Measurements from ENCODE around the gene HMCN2.

HMCN2 gene

DNA sequence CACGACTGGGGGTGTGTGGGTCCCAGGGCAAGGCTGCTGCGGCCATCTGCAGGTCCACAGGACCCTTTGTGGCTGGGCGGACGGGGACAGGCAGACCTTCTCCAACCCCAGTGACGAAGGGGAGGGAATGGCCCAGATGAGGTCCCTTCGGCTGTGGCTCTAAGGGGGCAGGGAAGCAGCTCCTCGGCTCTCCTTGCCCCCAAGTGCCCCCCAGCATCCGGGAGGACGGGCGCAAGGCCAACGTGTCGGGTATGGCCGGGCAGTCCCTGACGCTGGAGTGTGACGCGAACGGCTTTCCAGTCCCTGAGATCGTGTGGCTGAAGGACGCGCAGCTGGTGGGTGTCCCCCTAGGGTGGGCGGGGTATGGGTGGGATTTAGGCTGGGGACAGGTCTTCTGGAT is 82.8 kb downstream of the HMCN2 start:
- no peaks in the 10 kb centered on the region for H3K27me3 ChIP-seq (ENCODE audit: control insufficient read depth, insufficient read depth, low read length)
- no peak overlapping the region for H3K27ac ChIP-seq (ENCODE audit: low read depth, low read length)
- H3K4me1 ChIP-seq (ENCODE audit: control insufficient read depth, insufficient read depth, low read length) = no peaks in the 10 kb centered on the region; the same call in 1 of the 2 replicates
- H3K9me3 ChIP-seq (ENCODE audit: control insufficient read depth, insufficient read depth, low read length) = no peaks in the 10 kb centered on the region
- H3K4me3 ChIP-seq (ENCODE audit: low read depth, low read length) = no peak overlapping the region
- H3K36me3 ChIP-seq (ENCODE audit: control insufficient read depth, insufficient read depth, low read length) = no peaks in the 10 kb centered on the region
- no peak overlapping the region for H3K9ac ChIP-seq (ENCODE audit: low read depth, low read length)

DNA sequence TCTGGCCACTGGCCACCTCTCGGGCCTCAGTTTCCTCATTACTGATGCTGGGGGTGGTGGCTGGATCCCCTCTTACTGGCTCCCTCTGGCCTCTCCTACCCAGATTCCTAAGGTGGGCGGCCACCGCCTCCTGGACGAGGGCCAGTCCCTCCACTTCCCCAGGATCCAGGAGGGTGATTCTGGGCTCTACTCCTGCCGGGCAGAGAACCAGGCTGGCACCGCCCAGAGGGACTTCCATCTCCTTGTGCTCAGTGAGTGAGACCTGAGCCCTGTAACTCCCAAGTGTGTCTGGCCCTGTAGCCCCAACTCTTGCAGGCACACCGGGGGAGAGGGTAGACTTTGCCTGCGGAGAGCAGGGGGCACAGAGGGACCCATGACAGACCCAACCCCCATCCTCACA is 83.3 kb downstream of the HMCN2 start:
- no peaks in the 10 kb centered on the region; the same call in 1 of the 2 replicates for H3K4me1 ChIP-seq (ENCODE audit: control insufficient read depth, insufficient read depth, low read length)

DNA sequence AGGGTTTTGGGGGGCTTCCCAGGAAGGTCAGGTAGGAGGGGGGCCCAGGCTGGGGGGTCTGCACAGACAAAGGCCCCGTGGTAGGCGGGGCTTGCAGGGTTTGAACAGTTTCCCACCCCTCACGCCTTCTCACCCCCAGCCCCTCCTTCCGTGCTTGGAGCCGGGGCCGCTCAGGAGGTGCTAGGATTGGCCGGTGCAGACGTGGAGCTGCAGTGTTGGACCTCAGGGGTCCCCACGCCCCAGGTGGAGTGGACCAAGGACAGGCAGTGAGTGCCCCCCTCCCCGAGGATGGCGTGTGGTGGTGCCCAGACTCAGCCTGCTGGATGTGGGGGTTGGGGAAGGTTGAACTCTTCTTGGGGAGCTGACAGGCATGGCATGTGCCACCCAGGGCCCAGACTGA is 83.8 kb downstream of the HMCN2 start:
- Histone ChIP-seq H3K4me1 (ENCODE audit: control insufficient read depth, insufficient read depth, low read length) (no peaks in the 10 kb centered on the region; the same call in 1 of the 2 replicates), H3K36me3 (ENCODE audit: control insufficient read depth, insufficient read depth, low read length) (no peaks in the 10 kb centered on the region), H3K27me3 (ENCODE audit: control insufficient read depth, insufficient read depth, low read length) (no peaks in the 10 kb centered on the region), H3K27ac (ENCODE audit: low read depth, low read length) (no peak overlapping the region), H3K9ac (ENCODE audit: low read depth, low read length) (no peak overlapping the region), H3K9me3 (ENCODE audit: control insufficient read depth, insufficient read depth, low read length) (no peaks in the 10 kb centered on the region), H3K4me3 (ENCODE audit: low read depth, low read length) (no peak overlapping the region)

More for the DNA sequence above, 83.3 kb downstream of the HMCN2 start:
- H3K27me3 ChIP-seq (ENCODE audit: control insufficient read depth, insufficient read depth, low read length) = no peaks in the 10 kb centered on the region
- no peak overlapping the region for H3K9ac ChIP-seq (ENCODE audit: low read depth, low read length)
- no peak overlapping the region for H3K4me3 ChIP-seq (ENCODE audit: low read depth, low read length)
- no peaks in the 10 kb centered on the region for H3K36me3 ChIP-seq (ENCODE audit: control insufficient read depth, insufficient read depth, low read length)
- H3K27ac ChIP-seq (ENCODE audit: low read depth, low read length) = no peak overlapping the region
- no peaks in the 10 kb centered on the region for H3K9me3 ChIP-seq (ENCODE audit: control insufficient read depth, insufficient read depth, low read length)

DNA sequence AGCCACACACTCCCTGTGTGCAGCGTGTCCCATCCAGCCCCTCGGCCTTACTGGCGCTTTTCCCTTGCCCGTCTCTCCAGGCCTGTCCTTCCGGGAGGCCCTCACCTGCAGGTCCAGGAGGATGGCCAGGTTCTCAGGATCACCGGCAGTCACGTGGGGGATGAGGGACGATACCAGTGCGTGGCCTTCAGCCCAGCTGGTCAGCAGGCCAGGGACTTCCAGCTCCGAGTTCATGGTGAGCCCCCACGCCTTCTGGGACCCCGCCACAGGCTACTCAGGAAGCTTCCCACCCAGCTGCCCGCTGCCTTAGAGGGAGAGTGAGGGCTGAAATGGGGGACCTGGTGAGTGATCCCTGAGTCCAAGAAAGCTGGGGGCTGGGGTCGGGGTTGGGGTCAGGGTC is 85.8 kb downstream of the HMCN2 start:
- Histone ChIP-seq H3K9ac (ENCODE audit: low read depth, low read length) (no peak overlapping the region), H3K27me3 (ENCODE audit: control insufficient read depth, insufficient read depth, low read length) (no peaks in the 10 kb centered on the region), H3K27ac (ENCODE audit: low read depth, low read length) (no peak overlapping the region), H3K4me3 (ENCODE audit: low read depth, low read length) (no peak overlapping the region), H3K9me3 (ENCODE audit: control insufficient read depth, insufficient read depth, low read length) (no peaks in the 10 kb centered on the region), H3K4me1 (ENCODE audit: control insufficient read depth, insufficient read depth, low read length) (no peaks in the 10 kb centered on the region), H3K36me3 (ENCODE audit: control insufficient read depth, insufficient read depth, low read length) (no peaks in the 10 kb centered on the region)

DNA sequence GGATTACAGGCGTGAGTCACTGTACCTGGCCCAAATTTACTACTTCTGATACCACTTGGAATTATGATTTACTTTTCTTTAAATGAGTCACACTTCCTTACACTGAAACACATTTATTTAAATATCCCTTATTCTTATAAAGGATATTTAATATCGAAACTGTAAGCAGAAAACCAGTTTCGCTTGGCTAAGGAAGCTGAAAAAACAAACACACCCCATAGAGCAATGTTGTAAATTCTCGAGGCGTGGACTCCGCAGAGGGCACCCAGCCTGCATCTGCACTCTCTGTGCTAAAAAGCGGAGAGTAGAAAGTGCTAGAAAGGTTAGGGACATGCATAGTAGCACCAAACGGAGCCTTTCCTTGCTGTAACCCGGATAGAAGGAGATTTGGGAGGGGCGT is 86.5 kb downstream of the HMCN2 start:
- no peak overlapping the region for H3K27ac ChIP-seq (ENCODE audit: low read depth, low read length)
- no peaks in the 10 kb centered on the region for H3K9me3 ChIP-seq (ENCODE audit: control insufficient read depth, insufficient read depth, low read length)
- H3K4me3 ChIP-seq (ENCODE audit: low read depth, low read length) = no peak overlapping the region
- no peak overlapping the region for H3K9ac ChIP-seq (ENCODE audit: low read depth, low read length)
- no peaks in the 10 kb centered on the region for H3K36me3 ChIP-seq (ENCODE audit: control insufficient read depth, insufficient read depth, low read length)
- no peaks in the 10 kb centered on the region for H3K4me1 ChIP-seq (ENCODE audit: control insufficient read depth, insufficient read depth, low read length)
- H3K27me3 ChIP-seq (ENCODE audit: control insufficient read depth, insufficient read depth, low read length) = no peaks in the 10 kb centered on the region

DNA sequence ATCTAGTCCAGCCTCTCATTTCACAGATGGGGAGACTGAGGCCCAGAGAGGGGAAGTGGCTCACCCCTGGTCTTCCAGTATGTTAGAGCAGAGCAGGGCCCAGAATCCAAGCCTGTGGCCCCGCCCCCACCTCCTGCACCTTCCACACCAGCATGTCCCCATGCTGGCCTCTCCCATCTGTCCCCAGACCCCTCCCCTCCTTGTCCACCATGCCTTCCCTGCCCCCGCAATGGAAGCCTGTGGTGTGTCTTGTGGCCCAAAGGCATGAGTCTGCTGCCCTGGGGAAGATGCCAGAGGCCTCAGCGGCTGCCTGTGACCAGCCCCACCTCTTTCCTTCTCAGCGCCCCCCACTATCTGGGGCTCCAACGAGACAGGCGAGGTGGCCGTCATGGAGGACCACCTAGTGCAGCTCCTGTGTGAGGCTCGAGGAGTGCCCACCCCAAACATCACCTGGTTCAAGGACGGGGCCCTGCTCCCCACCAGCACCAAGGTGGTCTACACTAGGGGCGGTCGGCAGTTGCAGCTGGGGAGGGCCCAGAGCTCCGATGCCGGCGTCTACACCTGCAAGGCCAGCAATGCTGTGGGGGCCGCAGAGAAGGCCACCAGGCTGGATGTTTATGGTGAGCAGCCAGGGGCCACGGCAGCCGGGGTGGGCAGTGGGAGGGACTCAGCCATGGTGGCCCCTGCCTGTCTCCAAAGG is 87.2 kb downstream of the HMCN2 start:
- Histone ChIP-seq H3K4me3 (ENCODE audit: low read depth, low read length) (no peak overlapping the region), H3K36me3 (ENCODE audit: control insufficient read depth, insufficient read depth, low read length) (no peaks in the 10 kb centered on the region), H3K27me3 (ENCODE audit: control insufficient read depth, insufficient read depth, low read length) (no peaks in the 10 kb centered on the region), H3K4me1 (ENCODE audit: control insufficient read depth, insufficient read depth, low read length) (no peaks in the 10 kb centered on the region), H3K27ac (ENCODE audit: low read depth, low read length) (no peak overlapping the region), H3K9me3 (ENCODE audit: control insufficient read depth, insufficient read depth, low read length) (no peaks in the 10 kb centered on the region), H3K9ac (ENCODE audit: low read depth, low read length) (no peak overlapping the region)

DNA sequence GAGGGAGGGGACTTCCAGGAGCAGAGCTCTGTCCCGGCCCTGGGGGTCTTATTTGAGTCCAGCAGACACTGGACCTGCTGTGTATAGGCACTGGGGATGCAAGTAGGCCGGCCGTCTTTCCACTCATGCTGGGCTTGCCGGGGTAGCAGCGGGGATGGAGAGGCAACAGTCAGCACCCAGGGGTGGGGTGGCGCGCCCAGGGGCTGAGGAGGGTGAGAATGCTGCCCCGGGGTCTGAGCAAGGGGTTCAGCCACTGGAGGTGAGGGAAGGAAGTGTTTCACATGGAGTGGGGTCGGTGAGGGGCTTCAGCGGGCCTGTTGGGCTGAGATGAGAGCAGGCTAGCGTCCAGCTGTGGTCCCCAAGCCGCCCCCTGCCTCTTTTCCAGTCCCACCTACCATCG is 88.8 kb downstream of the HMCN2 start:
- Histone ChIP-seq H3K9ac (ENCODE audit: low read depth, low read length) (no peak overlapping the region), H3K4me3 (ENCODE audit: low read depth, low read length) (no peak overlapping the region), H3K27ac (ENCODE audit: low read depth, low read length) (no peak overlapping the region), H3K9me3 (ENCODE audit: control insufficient read depth, insufficient read depth, low read length) (no peaks in the 10 kb centered on the region), H3K36me3 (ENCODE audit: control insufficient read depth, insufficient read depth, low read length) (no peaks in the 10 kb centered on the region), H3K27me3 (ENCODE audit: control insufficient read depth, insufficient read depth, low read length) (no peaks in the 10 kb centered on the region), H3K4me1 (ENCODE audit: control insufficient read depth, insufficient read depth, low read length) (no peaks in the 10 kb centered on the region)

- no peaks in the 10 kb centered on the region for H3K36me3 ChIP-seq (ENCODE audit: control insufficient read depth, insufficient read depth, low read length)
- H3K27me3 ChIP-seq (ENCODE audit: control insufficient read depth, insufficient read depth, low read length) = no peaks in the 10 kb centered on the region
- H3K27ac ChIP-seq (ENCODE audit: low read depth, low read length) = no peak overlapping the region
These were observed 89.2 kb downstream of the HMCN2 start for GRCh38 chr9:130354806-130355205.

GRCh38 chr9:130356033-130356432 is 90.5 kb downstream of the HMCN2 start:
- Histone ChIP-seq H3K4me1 (ENCODE audit: control insufficient read depth, insufficient read depth, low read length) (no peaks in the 10 kb centered on the region), H3K9me3 (ENCODE audit: control insufficient read depth, insufficient read depth, low read length) (no peaks in the 10 kb centered on the region), H3K36me3 (ENCODE audit: control insufficient read depth, insufficient read depth, low read length) (no peaks in the 10 kb centered on the region), H3K27me3 (ENCODE audit: control insufficient read depth, insufficient read depth, low read length) (no peaks in the 10 kb centered on the region), H3K27ac (ENCODE audit: low read depth, low read length) (no peak overlapping the region), H3K4me3 (ENCODE audit: low read depth, low read length) (no peak overlapping the region), H3K9ac (ENCODE audit: low read depth, low read length) (no peak overlapping the region)

More at GRCh38 chr9:130354806-130355205, 89.2 kb downstream of the HMCN2 start:
- Histone ChIP-seq H3K9me3 (ENCODE audit: control insufficient read depth, insufficient read depth, low read length) (no peaks in the 10 kb centered on the region), H3K4me1 (ENCODE audit: control insufficient read depth, insufficient read depth, low read length) (no peaks in the 10 kb centered on the region), H3K4me3 (ENCODE audit: low read depth, low read length) (no peak overlapping the region), H3K9ac (ENCODE audit: low read depth, low read length) (no peak overlapping the region)

- H3K27me3 ChIP-seq (ENCODE audit: control insufficient read depth, insufficient read depth, low read length) = no peaks in the 10 kb centered on the region
- no peaks in the 10 kb centered on the region for H3K36me3 ChIP-seq (ENCODE audit: control insufficient read depth, insufficient read depth, low read length)
- no peak overlapping the region for H3K9ac ChIP-seq (ENCODE audit: low read depth, low read length)
- H3K9me3 ChIP-seq (ENCODE audit: control insufficient read depth, insufficient read depth, low read length) = no peaks in the 10 kb centered on the region
- H3K4me1 ChIP-seq (ENCODE audit: control insufficient read depth, insufficient read depth, low read length) = no peaks in the 10 kb centered on the region
- no peak overlapping the region for H3K27ac ChIP-seq (ENCODE audit: low read depth, low read length)
- no peak overlapping the region for H3K4me3 ChIP-seq (ENCODE audit: low read depth, low read length)
These were observed 91.5 kb downstream of the HMCN2 start for GRCh38 chr9:130356877-130357584.

DNA sequence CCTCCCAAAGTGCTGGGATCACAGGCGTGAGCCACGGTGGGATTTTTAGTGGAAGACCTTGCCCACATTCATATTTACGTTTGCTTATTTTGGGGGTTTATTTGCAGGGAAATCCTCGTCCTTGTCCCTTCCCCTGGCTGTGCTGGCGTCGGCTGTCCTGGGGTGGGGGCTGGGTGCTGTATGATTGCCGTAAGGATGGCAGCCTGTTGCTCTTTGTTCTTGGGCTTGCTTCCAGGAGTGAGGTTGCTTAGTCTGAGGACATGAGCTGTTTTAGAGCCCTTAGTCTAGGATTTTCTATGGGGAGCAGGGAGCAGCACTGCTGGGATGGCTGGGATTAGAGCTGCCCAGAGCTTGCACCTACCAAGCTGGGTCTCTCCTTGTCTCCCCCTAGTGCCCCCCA is 93.4 kb downstream of the HMCN2 start:
- Histone ChIP-seq H3K9me3 (ENCODE audit: control insufficient read depth, insufficient read depth, low read length) (no peaks in the 10 kb centered on the region), H3K27me3 (ENCODE audit: control insufficient read depth, insufficient read depth, low read length) (no peaks in the 10 kb centered on the region), H3K36me3 (ENCODE audit: control insufficient read depth, insufficient read depth, low read length) (no peaks in the 10 kb centered on the region), H3K9ac (ENCODE audit: low read depth, low read length) (no peak overlapping the region), H3K4me1 (ENCODE audit: control insufficient read depth, insufficient read depth, low read length) (no peaks in the 10 kb centered on the region), H3K4me3 (ENCODE audit: low read depth, low read length) (no peak overlapping the region), H3K27ac (ENCODE audit: low read depth, low read length) (no peak overlapping the region)

Data from HUES48 (cell line).